BE2C (cell line): ENCODE data around the gene KRTAP13-1.

Experiments
- DNase-seq: peaks from one replicate; pipeline ENCODE4 v3.0.0-alpha.2; 2020
- H3K27me3 ChIP-seq: fragments of 250-450 bp; sonication (Bioruptor Pico); 2 replicates; pipeline ENCODE4 v1.5.1; 2020; ENCODE audit warnings: mild to moderate bottlenecking
- H3K36me3 ChIP-seq: fragments of 250-450 bp; sonication (Bioruptor Pico); 2 replicates; pipeline ENCODE4 v1.5.1; 2020; ENCODE audit warnings: mild to moderate bottlenecking
- H3K4me1 ChIP-seq: fragments of 250-450 bp; sonication (Bioruptor Pico); 2 replicates; pipeline ENCODE4 v1.5.1; 2020
- H3K4me3 ChIP-seq: 2 replicates; pipeline ENCODE4 v1.5.1; 2011; ENCODE audit warnings: low read depth, low read length
- H3K9me3 ChIP-seq: fragments of 250-450 bp; sonication (Bioruptor Pico); 2 replicates; pipeline ENCODE4 v1.5.1; 2020
- TF ChIP-seq, protein P1 (sequence below): IDR thresholded peaks from 2 replicates; pipeline ENCODE4 v1.5.1; 2012; ENCODE audit warnings: mild to moderate bottlenecking, low read depth, low read length

KRTAP13-1 gene

DNA sequence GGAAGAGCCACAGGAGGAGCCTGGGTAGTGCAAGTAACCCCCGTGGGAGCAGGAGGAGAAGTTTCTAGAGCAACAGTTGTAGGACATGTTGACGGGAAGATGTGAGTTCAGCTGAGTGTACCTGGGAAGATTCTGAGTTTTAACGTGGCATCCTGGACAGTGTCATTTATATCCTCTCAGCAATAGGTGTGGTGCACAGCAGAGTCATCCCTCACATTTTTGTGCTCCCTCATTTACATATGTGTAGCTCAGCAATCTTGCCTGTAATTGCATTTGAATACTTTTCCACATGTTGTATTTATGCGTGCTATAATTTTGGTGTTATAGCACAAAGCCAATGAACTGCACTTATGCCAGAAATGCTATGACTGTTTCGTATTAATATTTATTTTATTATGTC is 30.0 kb downstream of the KRTAP13-1 start, which contains the start of gene KRTAP13-3:
Gene KRTAP13-3 (minus strand): TSS at position 101 of the 400 bp plus-strand sequence. CDS start 14 bp downstream, at position 87.
- H3K27me3 ChIP-seq: no peaks in the 10 kb centered on the region
- H3K9me3 ChIP-seq: no peaks in the 10 kb centered on the region
- no peak within 1 kb of the TSS for H3K4me3 ChIP-seq
- TF ChIP-seq, protein P1, sequence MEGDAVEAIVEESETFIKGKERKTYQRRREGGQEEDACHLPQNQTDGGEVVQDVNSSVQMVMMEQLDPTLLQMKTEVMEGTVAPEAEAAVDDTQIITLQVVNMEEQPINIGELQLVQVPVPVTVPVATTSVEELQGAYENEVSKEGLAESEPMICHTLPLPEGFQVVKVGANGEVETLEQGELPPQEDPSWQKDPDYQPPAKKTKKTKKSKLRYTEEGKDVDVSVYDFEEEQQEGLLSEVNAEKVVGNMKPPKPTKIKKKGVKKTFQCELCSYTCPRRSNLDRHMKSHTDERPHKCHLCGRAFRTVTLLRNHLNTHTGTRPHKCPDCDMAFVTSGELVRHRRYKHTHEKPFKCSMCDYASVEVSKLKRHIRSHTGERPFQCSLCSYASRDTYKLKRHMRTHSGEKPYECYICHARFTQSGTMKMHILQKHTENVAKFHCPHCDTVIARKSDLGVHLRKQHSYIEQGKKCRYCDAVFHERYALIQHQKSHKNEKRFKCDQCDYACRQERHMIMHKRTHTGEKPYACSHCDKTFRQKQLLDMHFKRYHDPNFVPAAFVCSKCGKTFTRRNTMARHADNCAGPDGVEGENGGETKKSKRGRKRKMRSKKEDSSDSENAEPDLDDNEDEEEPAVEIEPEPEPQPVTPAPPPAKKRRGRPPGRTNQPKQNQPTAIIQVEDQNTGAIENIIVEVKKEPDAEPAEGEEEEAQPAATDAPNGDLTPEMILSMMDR: no peak
- no peaks in the 10 kb centered on the region for H3K4me1 ChIP-seq
- H3K36me3 ChIP-seq: no peaks in the 10 kb centered on the region
- DNase-seq: no peak

DNA sequence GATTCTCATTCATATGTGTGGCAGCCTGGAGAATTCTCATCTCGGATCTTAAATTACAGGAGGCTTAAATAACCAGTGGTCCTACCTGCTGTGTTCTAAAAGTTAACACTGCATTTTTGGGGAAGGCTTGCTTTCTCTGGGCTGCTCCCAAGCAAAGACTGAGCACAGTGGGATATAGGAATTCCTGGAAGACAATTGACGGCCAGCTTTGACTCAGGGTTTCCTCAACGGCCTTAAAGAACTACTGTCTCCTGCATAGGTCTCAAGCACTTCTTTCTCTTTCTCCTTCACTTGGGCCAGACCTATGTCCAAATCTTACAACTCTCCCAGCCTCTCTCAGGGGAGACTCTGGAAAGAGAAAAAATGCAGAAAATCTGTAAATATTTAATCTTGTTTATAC is 30.9 kb downstream of the KRTAP13-1 start:
- Histone ChIP-seq H3K36me3 (no peaks in the 10 kb centered on the region), H3K27me3 (no peaks in the 10 kb centered on the region), H3K4me3 (no peak overlapping the region), H3K4me1 (no peaks in the 10 kb centered on the region), H3K9me3 (no peaks in the 10 kb centered on the region; the same call in 1 of the 2 replicates)
- TF ChIP-seq, protein P1: no peak
- DNase-seq: no peak

DNA sequence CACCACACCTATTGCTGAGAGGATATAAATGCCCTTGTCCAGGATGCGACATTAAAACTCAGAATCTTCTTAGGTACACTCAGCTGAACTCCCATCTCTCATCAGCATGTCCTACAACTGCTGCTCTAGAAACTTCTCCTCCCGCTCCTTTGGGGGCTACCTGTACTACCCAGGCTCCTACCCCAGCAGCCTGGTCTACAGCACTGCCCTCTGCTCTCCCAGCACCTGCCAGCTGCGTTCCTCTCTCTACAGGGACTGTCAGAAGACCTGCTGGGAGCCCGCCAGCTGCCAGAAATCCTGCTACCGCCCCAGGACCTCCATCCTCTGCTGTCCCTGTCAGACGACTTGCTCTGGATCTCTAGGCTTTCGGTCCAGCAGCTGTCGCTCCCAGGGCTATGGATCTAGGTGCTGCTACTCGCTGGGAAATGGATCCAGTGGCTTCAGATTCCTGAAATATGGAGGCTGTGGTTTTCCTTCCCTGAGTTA is 34.4 kb downstream of the KRTAP13-1 start, which contains the start of gene KRTAP13-4:
Gene KRTAP13-4 (plus strand): TSS at position 51 of the 486 bp plus-strand sequence. CDS start 56 bp downstream, at position 107.
- no peak for DNase-seq
- H3K36me3 ChIP-seq: no peaks in the 10 kb centered on the region
- no peak within 1 kb of the TSS for H3K4me3 ChIP-seq
- H3K27me3 ChIP-seq: no peaks in the 10 kb centered on the region
- no peaks in the 10 kb centered on the region; the same call in 1 of the 2 replicates for H3K9me3 ChIP-seq
- no peaks in the 10 kb centered on the region for H3K4me1 ChIP-seq
- TF ChIP-seq, protein P1: no peak

DNA sequence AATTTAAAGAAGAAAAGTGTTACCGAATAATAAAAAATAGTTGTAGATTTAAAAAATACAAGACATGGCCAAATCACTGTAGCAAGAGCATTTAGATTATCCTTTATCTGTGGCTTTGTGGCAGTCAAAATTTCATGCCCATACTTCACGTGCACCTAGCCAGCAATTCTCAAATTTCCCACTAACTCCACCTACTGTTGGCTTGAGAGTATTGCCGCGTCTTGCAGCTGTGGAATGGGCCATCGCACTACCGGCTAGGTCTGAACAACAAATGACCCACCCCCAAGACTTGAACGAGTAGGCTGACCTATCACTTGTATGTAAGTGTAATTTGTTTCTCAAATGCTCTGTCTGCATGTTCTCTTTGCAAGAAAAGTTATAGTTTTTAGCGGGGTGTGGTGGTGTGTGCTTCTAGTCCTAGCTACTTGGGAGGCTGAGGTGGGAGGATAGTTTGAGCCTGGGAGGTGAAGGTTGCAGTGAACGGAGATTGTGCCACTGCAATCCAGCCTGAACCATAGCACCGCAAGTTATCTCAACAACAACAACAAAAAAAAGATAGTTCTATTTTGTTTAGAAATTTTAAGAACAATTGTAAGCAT is 38.3 kb downstream of the KRTAP13-1 start:
- Histone ChIP-seq H3K27me3 (no peaks in the 10 kb centered on the region), H3K4me1 (no peaks in the 10 kb centered on the region), H3K9me3 (no peaks in the 10 kb centered on the region; the same call in 1 of the 2 replicates), H3K4me3 (no peak overlapping the region), H3K36me3 (no peaks in the 10 kb centered on the region)
- TF ChIP-seq, protein P1: peak; percentile 66
- peak; percentile 33 for DNase-seq

DNA sequence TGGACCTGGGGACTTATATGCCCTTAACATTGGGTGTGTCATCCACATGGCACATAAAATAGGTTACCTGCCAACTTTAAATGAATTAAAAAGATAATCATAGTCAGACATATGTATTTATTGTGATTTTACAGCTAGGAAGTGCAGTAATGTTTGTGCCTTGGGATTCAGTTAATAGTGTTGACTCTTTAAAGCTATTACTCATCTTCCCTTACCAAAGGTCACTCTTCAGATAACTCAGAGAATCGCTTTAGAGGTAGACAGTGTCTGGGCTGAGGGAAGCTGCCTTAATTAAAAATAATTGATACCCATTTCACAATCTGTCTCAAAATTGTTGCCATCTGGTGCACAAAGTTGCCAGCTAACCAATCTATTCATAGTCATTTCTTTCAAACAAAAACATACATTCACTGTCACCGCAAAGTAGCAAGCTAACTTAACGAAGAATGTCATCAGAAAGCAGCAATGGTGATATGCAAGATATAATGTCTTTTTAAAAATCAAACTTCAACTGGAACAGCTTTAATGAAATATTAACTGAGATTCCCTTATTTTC is 41.3 kb downstream of the KRTAP13-1 start:
- TF ChIP-seq, protein P1: no peak; the same call in 1 of the 2 replicates
- Histone ChIP-seq H3K9me3 (no peaks in the 10 kb centered on the region), H3K27me3 (no peaks in the 10 kb centered on the region), H3K4me1 (no peaks in the 10 kb centered on the region), H3K36me3 (no peaks in the 10 kb centered on the region), H3K4me3 (no peak overlapping the region)
- no peak for DNase-seq

DNA sequence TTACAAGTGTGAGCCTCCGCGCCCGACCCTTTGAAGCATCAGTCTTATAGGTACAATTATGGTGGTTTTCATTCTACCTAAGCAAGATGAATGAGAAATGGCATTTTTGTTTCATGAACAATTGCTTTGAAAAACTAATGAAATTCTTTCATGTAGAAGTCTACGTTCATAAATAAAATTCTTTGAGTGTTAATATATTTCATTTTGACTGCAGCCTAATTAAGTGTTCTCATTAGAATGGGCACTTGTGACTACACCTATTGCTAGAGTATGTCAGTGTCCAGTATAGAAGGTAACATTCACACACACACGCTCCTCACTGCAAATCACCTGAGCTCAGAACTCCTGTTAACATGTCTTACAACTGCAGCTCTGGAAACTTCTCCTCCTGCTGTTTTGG is 44.1 kb downstream of the KRTAP13-1 start, which contains the start of gene KRTAP15-1:
Gene KRTAP15-1 (plus strand): TSS at position 301 of the 400 bp plus-strand sequence. CDS start 53 bp downstream, at position 354.
- TF ChIP-seq, protein P1: no peak
- H3K27me3 ChIP-seq: no peaks in the 10 kb centered on the region
- H3K4me3 ChIP-seq: no peak within 1 kb of the TSS
- no peak for DNase-seq
- H3K9me3 ChIP-seq: no peaks in the 10 kb centered on the region
- no peaks in the 10 kb centered on the region for H3K36me3 ChIP-seq
- H3K4me1 ChIP-seq: no peaks in the 10 kb centered on the region
